ENCODE data around the gene ZCCHC24. TPM values are rescaled to one million over a fixed set of nuclear protein-coding genes. Genes with fewer than 3 reads are reported as not detected.

ZCCHC24 gene
- total and polyA plus RNA-seq, 2 of the 8 experiments (the other 6 are each of a cell fraction or from before 2014, with no cell fraction given) = 3.9 to 6.9 TPM

- H3K79me2 ChIP-seq (ENCODE audit: control insufficient read depth in 1 of 2, insufficient read depth in 2 of 2, low read length in 2 of 2) = no peaks in the 10 kb centered on the region
- no peak overlapping the region for H3K4ac ChIP-seq (replicated peaks; ENCODE audit: insufficient read length, low read depth, low read length)
- 0 out of 2 replicates have a peak overlapping the region, but pooled peaks have one; percentile 35 for H2BK12ac ChIP-seq (ENCODE audit: low read depth, low read length)
- peaks cover 0 to 14% of the 10 kb centered on the region in 2 experiments for H4K20me1 ChIP-seq (replicated peaks in 1 of 2; ENCODE audit: control insufficient read depth in 1 of 2, insufficient read depth in 2 of 2, low read length in 2 of 2)
- no peak overlapping the region for H3K23ac ChIP-seq (ENCODE audit: insufficient read length)
- CTCF ChIA-PET (ENCODE audit: partially characterized antibody) = interaction anchor here (1.0 to 2.0 kb wide), 9 partner anchors 9 to 766 kb away, joined by 3 to 11 read pairs (median 6); no protein-coding TSS in a partner anchor
- peaks cover 9% of the 10 kb centered on the region; the same call in 1 of the 2 replicates for H3K23me2 ChIP-seq (ENCODE audit: low read depth, low read length)
- no peak overlapping the region for H2AFZ ChIP-seq (ENCODE audit: low read length)
- H2BK120ac ChIP-seq (replicated peaks; ENCODE audit: low read depth, low read length) = no peak overlapping the region
- H3K18ac ChIP-seq (ENCODE audit: extremely low read depth, low read length) = no peak overlapping the region
- H2BK15ac ChIP-seq (ENCODE audit: low read length) = no peak overlapping the region
- POLR2A ChIA-PET (ENCODE audit: partially characterized antibody) = interaction anchor here (1.2 kb wide), 1 partner anchor 10 kb away, joined by 3 read pairs; no protein-coding TSS in a partner anchor
- no peaks in the 10 kb centered on the region for H3K36me3 ChIP-seq (ENCODE audit: control insufficient read depth in 2 of 4, insufficient read depth in 4 of 4, low read length in 3 of 4)
- no peak overlapping the region for H3K14ac ChIP-seq (ENCODE audit: insufficient read length)
- H3K4me1 ChIP-seq (replicated peaks in 1 of 4; ENCODE audit: control insufficient read depth in 3 of 4, insufficient read depth in 4 of 4, low read length in 3 of 4) = peaks cover 0 to 6% (median 0%) of the 10 kb centered on the region in 4 experiments; a peak in 1 of 7 replicates
- peak overlapping the region; percentile 74 for H4K91ac ChIP-seq (replicated peaks; ENCODE audit: insufficient read length, low read length)
- H4K5ac ChIP-seq (ENCODE audit: insufficient read length, low read depth, low read length) = no peak overlapping the region
- no peak overlapping the region for H2BK20ac ChIP-seq (ENCODE audit: low read length)
- no peak overlapping the region for H3K4me3 ChIP-seq (ENCODE audit: extremely low read depth in 1 of 4, insufficient read depth in 2 of 4, low read depth in 3 of 4, low read length in 4 of 4)
- no peak overlapping the region for H3K27ac ChIP-seq (ENCODE audit: low read depth, low read length)
- H3K79me1 ChIP-seq (ENCODE audit: low read depth, low read length) = no peaks in the 10 kb centered on the region; the same call in 1 of the 2 replicates
- 83 to 100% methylated on average over 7 to 22 of the region's 22 CpGs for WGBS, 2 experiments (ENCODE audit: extremely low coverage in 1 of 2, insufficient coverage in 1 of 2, insufficient read length in 1 of 2, insufficient replicate concordance in 2 of 2, low coverage in 1 of 2, low lambda C conversion rate in 2 of 2, missing lambda C conversion rate in 1 of 2)
- no peak overlapping the region for H3K9ac ChIP-seq (replicated peaks in 1 of 4; ENCODE audit: extremely low read depth in 1 of 4, low read depth in 3 of 4, low read length in 3 of 4)
- no peak for TF ChIP-seq TCF12 (IDR thresholded peaks at IDR 0.05; ENCODE audit: low read depth, low read length)
- no peak for TF ChIP-seq SIRT6 (IDR thresholded peaks at IDR 0.05; ENCODE audit: low read length)
- TF ChIP-seq BRCA1 (IDR thresholded peaks at IDR 0.05; ENCODE audit: low read depth, low read length) = no peak
- TF ChIP-seq YY1 (IDR thresholded peaks at IDR 0.05; ENCODE audit: low read depth, low read length) = no peak
- TF ChIP-seq TBP (IDR thresholded peaks at IDR 0.05; ENCODE audit: low read depth, low read length) = no peak
- no peak for TF ChIP-seq BACH1 (IDR thresholded peaks at IDR 0.05; ENCODE audit: low read length)
- TF ChIP-seq SIN3A (conservative IDR thresholded peaks at IDR 0.05 in 1 of 2, IDR thresholded peaks at IDR 0.05 in 1 of 2; ENCODE audit: low read depth in 1 of 2, low read length in 2 of 2) = no peak
- peak overlapping the region; percentile 66; the same call in 1 of the 2 replicates for H2AK5ac ChIP-seq (ENCODE audit: low read depth, low read length)
- no peaks in the 10 kb centered on the region for H3K9me3 ChIP-seq (ENCODE audit: insufficient read depth in 2 of 2, low read depth in 1 of 2, low read length in 1 of 2)
- DNase-seq (ENCODE audit: low read depth in 1 of 2, low spot score in 2 of 2) = no peak
- 0 out of 2 replicates have a peak overlapping the region, but pooled peaks have one; percentile 16 for H2BK5ac ChIP-seq (ENCODE audit: low read depth, low read length)
- no peaks in the 10 kb centered on the region; a peak in 1 of 7 replicates for H3K27me3 ChIP-seq (replicated peaks in 1 of 4; ENCODE audit: control insufficient read depth in 3 of 4, extremely low read depth in 1 of 4, insufficient read depth in 3 of 4, low read length in 3 of 4)
- H3K4me2 ChIP-seq (ENCODE audit: insufficient read depth in 1 of 2, low read depth in 2 of 2, low read length in 2 of 2) = no peak overlapping the region
- no peak overlapping the region for H3K56ac ChIP-seq (replicated peaks; ENCODE audit: insufficient read length, low read depth, low read length)
- no peak for FAIRE-seq
- H4K8ac ChIP-seq (ENCODE audit: extremely low read depth, insufficient read depth, low read length) = no peak overlapping the region; the same call in 1 of the 2 replicates
Measured at GRCh38 chr10:79378647-79379511, 66.5 kb downstream of the ZCCHC24 start.
